ENCODE results near the gene BACH2.

The BACH2 gene

DNA sequence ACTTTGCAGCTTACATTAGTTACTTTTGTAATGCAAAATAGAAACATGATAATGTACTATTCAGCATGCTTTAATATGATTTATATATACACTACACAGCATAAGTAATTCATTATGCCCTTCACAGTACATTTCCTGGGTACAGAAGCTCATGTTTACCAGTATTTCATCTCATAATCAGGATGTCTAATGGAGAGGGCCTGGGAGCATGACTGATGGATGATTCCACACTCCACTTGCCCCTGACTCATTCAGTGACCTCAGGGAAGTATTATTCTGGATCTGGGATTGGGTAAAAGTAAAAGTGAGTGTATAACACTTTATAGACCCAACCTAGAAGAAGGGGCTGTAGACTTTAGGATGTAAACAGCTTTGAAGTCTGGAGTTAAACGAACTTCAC lies 31.4 kb upstream of the BACH2 start:
- no peak for DNase-seq (ENCODE audit: extremely low read depth, low read depth)
- TF ChIP-seq CTCF (IDR thresholded peaks at IDR 0.05; ENCODE audit: low read depth, low read length): no peak

- TF ChIP-seq CTCF (IDR thresholded peaks at IDR 0.05; ENCODE audit: low read depth, low read length): no peak
- DNase-seq (ENCODE audit: extremely low read depth, low read depth): no peak
Measured at GRCh38 chr6:90326404-90327057, 29.9 kb upstream of the BACH2 start.

GRCh38 chr6:90323706-90324105 lies 27.1 kb upstream of the BACH2 start:
- no peak for TF ChIP-seq CTCF (IDR thresholded peaks at IDR 0.05; ENCODE audit: low read depth, low read length)
- no peak for DNase-seq (ENCODE audit: extremely low read depth, low read depth)

DNA sequence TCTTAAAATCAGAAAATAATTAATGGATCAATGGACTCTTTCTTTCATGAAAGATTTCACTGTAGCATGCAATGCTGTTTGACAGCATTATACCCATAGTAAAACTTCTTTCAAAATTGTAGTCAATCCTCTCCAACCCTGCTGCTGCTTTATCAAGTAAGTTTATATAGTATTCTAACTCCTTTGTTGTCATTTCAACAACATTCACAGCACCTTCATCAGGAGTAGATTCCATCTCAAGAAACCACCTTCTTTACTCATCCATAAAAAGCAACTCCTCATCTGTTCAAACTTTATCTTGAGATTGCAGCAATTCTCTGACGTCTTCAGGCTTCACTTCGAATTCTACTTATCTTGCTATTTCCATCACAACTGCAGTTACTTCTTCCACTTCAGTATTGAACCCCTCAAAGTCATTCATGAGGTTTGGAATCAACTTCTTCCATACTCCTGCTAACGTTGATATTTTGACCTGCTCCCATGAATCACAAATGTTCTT lies 26.4 kb upstream of the BACH2 start:
- no peak for DNase-seq (ENCODE audit: extremely low read depth, low read depth)
- no peak for TF ChIP-seq CTCF (IDR thresholded peaks at IDR 0.05; ENCODE audit: low read depth, low read length)

DNA sequence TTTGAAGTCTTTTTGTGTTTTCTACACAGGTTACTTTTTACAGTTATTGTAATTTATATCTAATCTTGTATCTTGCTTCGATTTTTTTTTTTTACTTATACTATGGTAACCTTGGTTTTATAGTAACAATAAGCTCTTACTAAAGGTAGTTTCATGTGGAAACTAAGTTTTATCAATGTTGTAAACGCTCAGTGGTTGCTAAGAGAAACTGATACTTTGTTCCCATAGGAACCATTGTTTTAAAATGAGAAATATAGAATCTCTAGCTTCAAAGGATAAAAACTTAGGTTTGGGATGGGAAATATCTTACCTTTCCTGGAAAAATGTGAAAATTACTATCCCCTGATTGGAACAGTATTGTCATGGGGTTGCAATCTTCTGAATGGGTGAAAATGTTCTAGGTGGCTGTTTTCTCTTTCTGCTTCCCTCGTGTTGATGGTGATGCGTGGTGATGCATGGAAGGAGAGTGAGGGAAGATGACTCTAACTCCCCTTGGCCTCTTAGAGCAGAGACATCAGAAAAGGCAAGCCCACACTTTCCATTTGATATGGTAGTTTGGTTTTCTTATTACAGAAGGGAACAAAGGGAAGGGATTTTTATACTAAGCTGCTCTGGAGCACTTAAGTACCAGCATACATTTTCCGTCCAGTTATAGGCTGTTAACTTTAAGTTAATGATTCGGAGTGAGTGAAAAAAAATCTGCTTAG lies 23.5 kb upstream of the BACH2 start:
- no peak for TF ChIP-seq CTCF (IDR thresholded peaks at IDR 0.05; ENCODE audit: low read depth, low read length)
- no peak for DNase-seq (ENCODE audit: extremely low read depth, low read depth)

DNA sequence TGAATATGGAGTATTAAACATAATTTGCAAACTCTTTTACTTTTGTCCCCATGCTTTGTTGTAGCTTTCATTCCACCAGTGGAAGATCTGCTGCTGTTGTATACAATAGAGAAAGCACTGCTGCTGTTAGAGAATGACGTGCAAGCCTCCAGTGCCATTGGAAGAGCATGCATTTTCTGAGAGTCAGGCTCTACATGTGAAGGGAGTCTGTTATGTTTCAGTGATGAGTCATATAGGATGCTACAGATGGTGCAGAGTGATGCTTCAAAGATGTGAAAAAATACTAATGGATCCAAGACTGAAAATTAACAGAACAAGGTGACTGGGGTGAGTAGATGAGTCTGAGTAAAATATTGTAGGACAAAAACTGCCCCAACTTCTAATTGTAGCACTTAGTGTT lies 22.4 kb upstream of the BACH2 start:
- TF ChIP-seq CTCF (IDR thresholded peaks at IDR 0.05; ENCODE audit: low read depth, low read length): no peak
- no peak for DNase-seq (ENCODE audit: extremely low read depth, low read depth)

GRCh38 chr6:90315986-90316385 lies 19.3 kb upstream of the BACH2 start:
- DNase-seq (ENCODE audit: extremely low read depth, low read depth): no peak
- TF ChIP-seq CTCF (IDR thresholded peaks at IDR 0.05; ENCODE audit: low read depth, low read length): no peak
